Superior temporal gyrus (tissue), 1 donor: ENCODE measurements around the gene PDIA6.
"Not testable (repeated sequence)": the region's sequence is repeated elsewhere in the genome, so short reads cannot be mapped to it uniquely, and the experiment has no call there.

ENCODE experiments used
- DNase-seq: peaks from one replicate; pipeline ENCODE4 v3.0.0-alpha.2; 2016; ENCODE audit errors: extremely low spot score

PDIA6 gene

GRCh38 chr2:10780821-10781220 lies 31.8 kb downstream of the PDIA6 start:
- DNase-seq, result not testable (repeated sequence)

GRCh38 chr2:10780491-10780820 lies 32.1 kb downstream of the PDIA6 start:
- no peak for DNase-seq

- DNase-seq, result no peak
Observed at GRCh38 chr2:10779776-10780490, 32.7 kb downstream of the PDIA6 start.

GRCh38 chr2:10778724-10779115 lies 33.9 kb downstream of the PDIA6 start:
- DNase-seq, result no peak

GRCh38 chr2:10777842-10778723 lies 34.5 kb downstream of the PDIA6 start:
- no peak for DNase-seq

GRCh38 chr2:10777111-10777841 lies 35.3 kb downstream of the PDIA6 start:
- DNase-seq, result no peak

GRCh38 chr2:10776231-10776977 lies 36.2 kb downstream of the PDIA6 start:
- DNase-seq, result no peak

- no peak for DNase-seq
Observed at GRCh38 chr2:10775831-10776230, 36.8 kb downstream of the PDIA6 start.

- DNase-seq, result no peak
Observed at GRCh38 chr2:10775021-10775780, 37.4 kb downstream of the PDIA6 start.

- no peak for DNase-seq
Observed at GRCh38 chr2:10774394-10774793, 38.2 kb downstream of the PDIA6 start.

- DNase-seq, result no peak
Observed at GRCh38 chr2:10773821-10774341, 38.7 kb downstream of the PDIA6 start.

- DNase-seq, result no peak
Observed at GRCh38 chr2:10772868-10773215, 39.7 kb downstream of the PDIA6 start.

- DNase-seq, result no peak
Observed at GRCh38 chr2:10772201-10772867, 40.3 kb downstream of the PDIA6 start.

GRCh38 chr2:10771786-10772185 lies 40.8 kb downstream of the PDIA6 start:
- DNase-seq, result no peak

GRCh38 chr2:10770956-10771750 lies 41.4 kb downstream of the PDIA6 start:
- no peak for DNase-seq

GRCh38 chr2:10768063-10768507 lies 44.5 kb downstream of the PDIA6 start:
- no peak for DNase-seq

GRCh38 chr2:10765914-10766313 lies 46.7 kb downstream of the PDIA6 start:
- DNase-seq, result no peak

GRCh38 chr2:10765461-10765860 lies 47.1 kb downstream of the PDIA6 start:
- no peak for DNase-seq

- DNase-seq, result no peak
Observed at GRCh38 chr2:10764896-10765295, 47.7 kb downstream of the PDIA6 start.
